HepG2 (cell line): ENCODE data around the gene CBFA2T2. TPM values are rescaled to one million over a fixed set of nuclear protein-coding genes. Genes with fewer than 3 reads are reported as not detected.

Source experiments
- BCLAF1 ChIP-seq: fragments of 450-650 bp; IDR thresholded peaks from 2 replicates; pipeline ENCODE4 v1.6.1; 2017; ENCODE audit warnings: mild to moderate bottlenecking
- HBP1 ChIP-seq: IDR thresholded peaks from 2 replicates; pipeline ENCODE4 v1.6.1; 2016; ENCODE audit warnings: low read depth, control low read depth
- HNRNPH1 ChIP-seq: fragments of 200-400 bp; formaldehyde crosslinking; optimal IDR thresholded peaks from 2 replicates; pipeline ENCODE3; 2017; ENCODE audit warnings: mild to moderate bottlenecking, low read depth, low read length
- NFAT5 ChIP-seq: sonication (generic); formaldehyde crosslinking; IDR thresholded peaks from 2 replicates; pipeline ENCODE4 v1.4.0; 2020; ENCODE audit warnings: missing genetic modification reagents
- THAP7 ChIP-seq: sonication (generic); formaldehyde crosslinking; IDR thresholded peaks from 2 replicates; pipeline ENCODE4 v1.8.1; 2023; ENCODE audit warnings: mild to moderate bottlenecking, missing genetic modification reagents
- ZBTB2 ChIP-seq: sonication (generic); formaldehyde crosslinking; IDR thresholded peaks from 2 replicates; pipeline ENCODE4 v1.8.0; 2022; ENCODE audit warnings: low read depth, missing genetic modification reagents
- ZBTB37 ChIP-seq: sonication (generic); formaldehyde crosslinking; IDR thresholded peaks from 2 replicates; pipeline ENCODE4 v1.4.0; 2020; ENCODE audit warnings: mild to moderate bottlenecking, missing genetic modification reagents
- ZNF362 ChIP-seq: sonication (generic); formaldehyde crosslinking; IDR thresholded peaks from 2 replicates; pipeline ENCODE4 v1.4.0; 2020; ENCODE audit warnings: missing genetic modification reagents, mild to moderate bottlenecking, borderline replicate concordance
- ZNF569 ChIP-seq: sonication (generic); formaldehyde crosslinking; IDR thresholded peaks from 2 replicates; pipeline ENCODE4 v1.5.0; 2020; ENCODE audit warnings: mild to moderate bottlenecking, missing genetic modification reagents, moderate library complexity, borderline replicate concordance
- ZNF644 ChIP-seq: IDR thresholded peaks from 2 replicates; pipeline ENCODE4 v1.6.1; 2016; ENCODE audit warnings: low read depth
- ZNF816 ChIP-seq: sonication (generic); formaldehyde crosslinking; IDR thresholded peaks from 2 replicates; pipeline ENCODE4 v1.8.0; 2022; ENCODE audit warnings: missing genetic modification reagents, mild to moderate bottlenecking, borderline replicate concordance
- polyA plus RNA-seq, 8 experiments: library from polyadenylated mRNA; depleted of rRNA in 3 of 8; stranded (reverse) in 7 of 8; unstranded in 1 of 8; fragments of >200 nt; fragmentation: Illumina TruSeq in 4 of 8; extraction: Trizol in 4 of 8; gene quantifications; 2 replicates each; pipeline versions ENCODE4 v1.2.1 to v1.2.3, GENCODE V29; 2011 to 2016; ENCODE audit warnings: low read depth in 4 of 8, missing spikeins in 1 of 8, mixed read lengths in 1 of 8; ENCODE audit not compliant: insufficient read depth in 1 of 8
- total RNA-seq, 5 experiments: library from RNA; depleted of rRNA; stranded (reverse); fragments of >200 nt; fragmentation: Illumina TruSeq; extraction: Trizol; gene quantifications; 2 replicates each; pipeline ENCODE4 v1.2.3, GENCODE V29; 2016; ENCODE audit warnings: low read depth in 1 of 5

CBFA2T2 gene
- total and polyA plus RNA-seq, 2 of the 13 experiments (the other 11 are each of a cell fraction or from before 2014, with no cell fraction given) = 6.3 to 21.2 TPM

GRCh38 chr20:33686100-33686983, 196.4 kb downstream of the CBFA2T2 start, which contains the start of gene E2F1 (continued):
- peak; percentile 90 for TF ChIP-seq ZBTB2 (CRISPR knock-in tag)
- TF ChIP-seq ZNF816 (CRISPR knock-in tag) = peak; percentile 95; the same call in 1 of the 2 replicates
- no peak for TF ChIP-seq ZBTB37 (CRISPR knock-in tag)
- no peak for TF ChIP-seq ZNF569 (CRISPR knock-in tag)
- 0 out of 2 replicates have a peak, but pooled peaks have one; percentile 57 for TF ChIP-seq THAP7
- TF ChIP-seq ZNF644 = no peak
- TF ChIP-seq BCLAF1 = no peak
- TF ChIP-seq HBP1 (CRISPR knock-in tag) = peak; percentile 29; the same call in 1 of the 2 replicates
- TF ChIP-seq ZNF362 = peak; percentile 30; the same call in 1 of the 2 replicates
- TF ChIP-seq HNRNPH1 = no peak
- peak; percentile 97 for TF ChIP-seq NFAT5 (CRISPR knock-in tag)
